HepG2 (cell line): ENCODE data around the gene MTA1. TPM values are rescaled to one million over a fixed set of nuclear protein-coding genes. Genes with fewer than 3 reads are reported as not detected.

Experiments used
- ATAC-seq: fragments of 200-7000 bp; cut with Tn5 transposase; 3 replicates; pipeline ENCODE4 v1.9.1; 2020; ENCODE audit warnings: mild to moderate bottlenecking, moderate library complexity
- BruUV-seq: library from RNA; stranded (reverse); fragments of 400-500 nt; replicated peaks from 2 replicates; lab custom pipeline; 2021; lab: Mats Ljungman, UMichigan
- CTCF ChIA-PET: fragments of 300-600 bp; formaldehyde crosslinking; extraction: SDS; loops from one replicate; lab custom pipeline; 2021; ENCODE audit warnings: low total read pairs, inconsistent platforms, low intra/inter-chr PET ratio; lab: Yijun Ruan, JAX
- POLR2A ChIA-PET: fragments of 350-600 bp; sonication (Branson Sonifier 250); formaldehyde crosslinking; loops from one replicate; lab custom pipeline; 2020; ENCODE audit warnings: antibody characterized with exemption, inconsistent platforms; lab: Yijun Ruan, JAX
- DNase-seq: peaks from one replicate; pipeline ENCODE4 v3.0.0-alpha.2; 2015; ENCODE audit warnings: low spot score
- FAIRE-seq: peaks from 3 replicates; lab custom pipeline; 2011; peaks lifted over from hg19 to GRCh38; lab: Jason Lieb, UNC
- H2AFZ ChIP-seq: one replicate; pipeline ENCODE4 v1.6.1; 2011; ENCODE audit warnings: low read length, inconsistent platforms
- H3K27ac ChIP-seq: fragments of 300-600 bp; 3 replicates; pipeline ENCODE4 v1.8.0; 2011; ENCODE audit warnings: mixed run types, mild to moderate bottlenecking, mixed read lengths, low read length, inconsistent platforms; ENCODE audit not compliant: insufficient read depth; ENCODE audit errors: extremely low read length
- H3K27me3 ChIP-seq, 2 experiments: fragments of 200-600 bp in 1 of 2; 2 replicates in 1 of 2; 3 replicates in 1 of 2; pipeline versions ENCODE4 v1.6.0 to v1.8.0; 2011; ENCODE audit warnings: low read length in 2 of 2, mild to moderate bottlenecking in 2 of 2, moderate library complexity in 2 of 2, inconsistent platforms in 1 of 2; ENCODE audit not compliant: insufficient read depth in 2 of 2, control insufficient read depth in 1 of 2
- H3K36me3 ChIP-seq, 2 experiments: fragments of 200-600 bp in 1 of 2; replicated peaks in 1 of 2; 2 replicates in 1 of 2; 3 replicates in 1 of 2; pipeline versions ENCODE4 v1.5.1 to v1.8.0; 2011; ENCODE audit warnings: low read length in 2 of 2, inconsistent platforms in 1 of 2; ENCODE audit not compliant: insufficient read depth in 2 of 2, control insufficient read depth in 1 of 2
- H3K4me1 ChIP-seq: 2 replicates; pipeline ENCODE4 v1.5.1; 2012; ENCODE audit warnings: low read length, inconsistent platforms; ENCODE audit not compliant: insufficient read depth
- H3K4me2 ChIP-seq: 2 replicates; pipeline ENCODE4 v1.6.0; 2011; ENCODE audit warnings: low read depth, low read length, inconsistent platforms
- H3K4me3 ChIP-seq, 3 experiments: fragments of 200-600 bp in 1 of 3; sonication (generic), shearing (Covaris generic) in 1 of 3; replicated peaks in 1 of 3; 2 replicates each; pipeline ENCODE4 v1.5.1; 2011 to 2016; ENCODE audit warnings: low read length in 3 of 3, inconsistent platforms in 2 of 3, low read depth in 2 of 3, mild to moderate bottlenecking in 2 of 3, control low read depth in 1 of 3, mixed read lengths in 1 of 3; ENCODE audit not compliant: insufficient read depth in 1 of 3
- H3K79me2 ChIP-seq: one replicate; pipeline ENCODE4 v1.6.1; 2011; ENCODE audit warnings: low read length, inconsistent platforms; ENCODE audit not compliant: insufficient read depth
- H3K9ac ChIP-seq: 2 replicates; pipeline ENCODE4 v1.6.0; 2011; ENCODE audit warnings: mild to moderate bottlenecking, low read depth, low read length, inconsistent platforms; ENCODE audit not compliant: insufficient read depth
- H3K9me3 ChIP-seq: 2 replicates; pipeline ENCODE4 v1.5.1; 2012; ENCODE audit warnings: mild to moderate bottlenecking, low read length
- H4K20me1 ChIP-seq: 2 replicates; pipeline ENCODE4 v1.6.0; 2011; ENCODE audit warnings: inconsistent platforms, mild to moderate bottlenecking, low read length, moderate library complexity; ENCODE audit not compliant: insufficient read depth
- ARID4A ChIP-seq: sonication (generic); formaldehyde crosslinking; IDR thresholded peaks from 2 replicates; pipeline ENCODE4 v1.5.0; 2020; ENCODE audit warnings: mild to moderate bottlenecking, missing genetic modification reagents, borderline replicate concordance
- ARNT ChIP-seq: fragments of 450-650 bp; IDR thresholded peaks from 2 replicates; pipeline ENCODE4 v1.6.1; 2017
- ETS1 ChIP-seq: sonication (generic); formaldehyde crosslinking; IDR thresholded peaks from 2 replicates; pipeline ENCODE4 v1.4.0; 2020; ENCODE audit warnings: missing genetic modification reagents
- JARID2 ChIP-seq: sonication (generic); formaldehyde crosslinking; IDR thresholded peaks from 2 replicates; pipeline ENCODE4 v1.8.1; 2023; ENCODE audit warnings: missing genetic modification reagents, inconsistent platforms; ENCODE audit not compliant: insufficient replicate concordance
- PCBP1 ChIP-seq: fragments of 200-400 bp; formaldehyde crosslinking; IDR thresholded peaks from 2 replicates; pipeline ENCODE4 v1.6.1; 2017; ENCODE audit warnings: mild to moderate bottlenecking, low read depth, low read length, borderline replicate concordance
- RARA ChIP-seq: IDR thresholded peaks from 2 replicates; pipeline ENCODE4 v1.6.1; 2016; ENCODE audit warnings: missing genetic modification reagents, missing compliant biosample characterization
- ZNF264 ChIP-seq: sonication (generic); formaldehyde crosslinking; IDR thresholded peaks from 2 replicates; pipeline ENCODE4 v1.4.0; 2020; ENCODE audit warnings: missing genetic modification reagents
- ZNF546 ChIP-seq: sonication (generic); formaldehyde crosslinking; conservative IDR thresholded peaks from 2 replicates; pipeline ENCODE4 v1.8.1; 2023; ENCODE audit warnings: mild to moderate bottlenecking, missing genetic modification reagents
- ZNF574 ChIP-seq: sonication (generic); formaldehyde crosslinking; IDR thresholded peaks from 2 replicates; pipeline ENCODE4 v1.4.0; 2020; ENCODE audit warnings: missing genetic modification reagents
- WGBS: methylation state at CpG from one replicate; pipeline ENCODE4 v1.1.6; 2017; ENCODE audit warnings: low lambda C conversion rate; 5-methylcytosine and 5-hydroxymethylcytosine counted together
- in situ Hi-C: cut with HindIII; loops from 2 replicates; pipeline ENCODE4 v1.10.0; 2017; ENCODE audit warnings: low pct_unique_long_range_greater_than_20kb; ENCODE audit not compliant: extremely low pct_ligation_motif_present
- intact Hi-C: fragments of 100-400 bp; cut with micrococcal nuclease; formaldehyde crosslinking; loops from one replicate; pipeline ENCODE4 v1.10.0; 2022; ENCODE audit not compliant: unreplicated experiment
- polyA plus RNA-seq, 8 experiments: library from polyadenylated mRNA; depleted of rRNA in 3 of 8; stranded (reverse) in 7 of 8; unstranded in 1 of 8; fragments of >200 nt; fragmentation: Illumina TruSeq in 4 of 8; extraction: Trizol in 4 of 8; gene quantifications; 2 replicates each; pipeline versions ENCODE4 v1.2.1 to v1.2.3, GENCODE V29; 2011 to 2016; ENCODE audit warnings: low read depth in 4 of 8, missing spikeins in 1 of 8, mixed read lengths in 1 of 8; ENCODE audit not compliant: insufficient read depth in 1 of 8
- total RNA-seq, 5 experiments: library from RNA; depleted of rRNA; stranded (reverse); fragments of >200 nt; fragmentation: Illumina TruSeq; extraction: Trizol; gene quantifications; 2 replicates each; pipeline ENCODE4 v1.2.3, GENCODE V29; 2016; ENCODE audit warnings: low read depth in 1 of 5

Gene MTA1
- total and polyA plus RNA-seq, 2 of the 13 experiments (the other 11 are each of a cell fraction or from before 2014, with no cell fraction given): 35.2 to 85.8 TPM

- in situ Hi-C loops: no loop called here
- Histone ChIP-seq H4K20me1 (no peaks in the 10 kb centered on the region), H3K9ac (no peak overlapping the region), H2AFZ (no peak overlapping the region), H3K79me2 (no peaks in the 10 kb centered on the region), H3K4me1 (no peaks in the 10 kb centered on the region), H3K4me2 (no peak overlapping the region), H3K27ac (no peak overlapping the region), H3K27me3 (no peaks in the 10 kb centered on the region), H3K9me3 (no peaks in the 10 kb centered on the region), H3K36me3 (no peaks in the 10 kb centered on the region), H3K4me3 (no peak overlapping the region)
- ATAC-seq (no peak), FAIRE-seq (no peak), DNase-seq (no peak)
- CTCF ChIA-PET: no interaction called here
- TF ChIP-seq ZNF546 (CRISPR knock-in tag): no peak
- no peak for TF ChIP-seq ARNT
- no TSS peak for BruUV-seq
- POLR2A ChIA-PET: no interaction called here
- intact Hi-C loops: no loop called here
- WGBS: 90% methylated on average over 4 of the region's 19 CpGs
Observed at GRCh38 chr14:105380756-105381155, 38.9 kb upstream of the MTA1 start.

- Histone ChIP-seq H4K20me1 (no peaks in the 10 kb centered on the region), H3K9ac (no peak overlapping the region), H3K27ac (no peak overlapping the region), H3K27me3 (no peaks in the 10 kb centered on the region), H3K36me3 (no peaks in the 10 kb centered on the region), H3K4me1 (no peaks in the 10 kb centered on the region), H3K4me2 (no peak overlapping the region), H3K79me2 (no peaks in the 10 kb centered on the region), H2AFZ (no peak overlapping the region), H3K9me3 (no peaks in the 10 kb centered on the region), H3K4me3 (no peak overlapping the region)
- POLR2A ChIA-PET: no interaction called here
- in situ Hi-C loops (no loop called here), intact Hi-C loops (no loop called here)
- CTCF ChIA-PET: no interaction called here
- FAIRE-seq (no peak), DNase-seq (no peak), ATAC-seq (no peak)
- WGBS: 100% methylated on average over 5 of the region's 27 CpGs
- BruUV-seq: no TSS peak
- no peak for TF ChIP-seq ETS1 (CRISPR knock-in tag)
- no peak for TF ChIP-seq PCBP1
- TF ChIP-seq ZNF574: no peak
- no peak for TF ChIP-seq ZNF264 (CRISPR knock-in tag)
- no peak for TF ChIP-seq RARA
- no peak for TF ChIP-seq ARID4A (CRISPR knock-in tag)
- TF ChIP-seq JARID2 (CRISPR knock-in tag): no peak
Observed at GRCh38 chr14:105381446-105382342, 37.9 kb upstream of the MTA1 start.
